ENCODE results near the gene TMEM95.
A peak's percentile ranks its signal among the peaks of the same experiment; 100 is the strongest.

Gene TMEM95

GRCh38 chr17:7356072-7356549 lies 1.2 kb downstream of the TMEM95 start (continued):
- no peak for TF ChIP-seq PRDM4 (tag by site-specific recombination; IDR thresholded peaks at IDR 0.05)
- no peak for TF ChIP-seq OSR2 (tag by site-specific recombination; IDR thresholded peaks at IDR 0.05)
- TF ChIP-seq SETDB1 (IDR thresholded peaks at IDR 0.05; ENCODE audit: insufficient read length, low read length) = no peak
- peak; percentile 92 for TF ChIP-seq KLF9 (tag by site-specific recombination; IDR thresholded peaks at IDR 0.05; ENCODE audit: low read depth)
- no peak for TF ChIP-seq ZNF558 (tag by site-specific recombination; IDR thresholded peaks at IDR 0.05)
- no peak for TF ChIP-seq ZNF473 (tag by site-specific recombination; IDR thresholded peaks at IDR 0.05)
- TF ChIP-seq ZNF350 (tag by site-specific recombination; IDR thresholded peaks at IDR 0.05) = no peak
- no peak for TF ChIP-seq ZNF837 (tag by site-specific recombination; IDR thresholded peaks at IDR 0.05)
- no peak for TF ChIP-seq ZNF555 (tag by site-specific recombination; conservative IDR thresholded peaks at IDR 0.05)
- TF ChIP-seq MYNN (tag by site-specific recombination; IDR thresholded peaks at IDR 0.05; ENCODE audit: borderline replicate concordance) = no peak
- TF ChIP-seq ZNF211 (tag by site-specific recombination; IDR thresholded peaks at IDR 0.05; ENCODE audit: low read depth) = no peak
- TF ChIP-seq ZNF221 (tag by site-specific recombination; IDR thresholded peaks at IDR 0.05; ENCODE audit: borderline replicate concordance) = no peak
- 0 out of 2 replicates have a peak, but pooled peaks have one; percentile 21 for TF ChIP-seq ZNF580 (tag by site-specific recombination; IDR thresholded peaks at IDR 0.05)
- no peak for TF ChIP-seq INSM2 (tag by site-specific recombination; IDR thresholded peaks at IDR 0.05)
- no peak for TF ChIP-seq ZBTB6 (tag by site-specific recombination; IDR thresholded peaks at IDR 0.05)
- peak; percentile 30; the same call in 1 of the 2 replicates for TF ChIP-seq SP2 (tag by site-specific recombination; IDR thresholded peaks at IDR 0.05)
- TF ChIP-seq ZSCAN16 (tag by site-specific recombination; IDR thresholded peaks at IDR 0.05) = 0 out of 2 replicates have a peak, but pooled peaks have one; percentile 10
- no peak for TF ChIP-seq HOXA7 (CRISPR knock-in tag; IDR thresholded peaks at IDR 0.05; ENCODE audit: borderline replicate concordance)
- TF ChIP-seq ZNF548 (tag by site-specific recombination; IDR thresholded peaks at IDR 0.05) = no peak
- peak; percentile 66 for TF ChIP-seq IKZF3 (tag by site-specific recombination; IDR thresholded peaks at IDR 0.05)
- peak; percentile 88 for TF ChIP-seq PATZ1 (tag by site-specific recombination; IDR thresholded peaks at IDR 0.05)
- TF ChIP-seq ZNF404 (tag by site-specific recombination; IDR thresholded peaks at IDR 0.05) = no peak
- no peak for TF ChIP-seq ZFP41 (tag by site-specific recombination; IDR thresholded peaks at IDR 0.05; ENCODE audit: borderline replicate concordance)
- TF ChIP-seq GLIS1 (tag by site-specific recombination; IDR thresholded peaks at IDR 0.05) = peak; percentile 73
- peak; percentile 56 for TF ChIP-seq ZNF629 (tag by site-specific recombination; IDR thresholded peaks at IDR 0.05)
- no peak for TF ChIP-seq ZNF518A (tag by site-specific recombination; conservative IDR thresholded peaks at IDR 0.05; ENCODE audit: low read depth)
